OCI-LY7 (cell line): ENCODE measurements around the gene TTLL5. TPM values are rescaled to one million over a fixed set of nuclear protein-coding genes. Genes with fewer than 3 reads are reported as not detected.

Experiments
- BruUV-seq: library from RNA; stranded (reverse); fragments of 400-500 nt; replicated peaks from 2 replicates; lab custom pipeline; 2021; lab: Mats Ljungman, UMichigan
- CTCF ChIA-PET: fragments of 300-600 bp; sonication (Branson Sonifier 250); formaldehyde crosslinking; loops from one replicate; lab custom pipeline; 2022; ENCODE audit warnings: antibody characterized with exemption; ENCODE audit not compliant: unreplicated experiment; lab: Charles Lee
- POLR2A ChIA-PET: fragments of 300-600 bp; sonication (Branson Sonifier 250); formaldehyde crosslinking; loops from one replicate; lab custom pipeline; 2022; ENCODE audit warnings: antibody characterized with exemption; lab: Charles Lee
- DNase-seq: peaks from one replicate; pipeline ENCODE4 v3.0.0-alpha.2; 2015; ENCODE audit warnings: low spot score
- H2AFZ ChIP-seq: fragments of 200-600 bp; sonication (generic), shearing (Covaris generic); 2 replicates; pipeline ENCODE4 v1.6.1; 2014; ENCODE audit warnings: mild to moderate bottlenecking, antibody characterized with exemption, low read length, moderate library complexity
- H3K27ac ChIP-seq: fragments of 200-600 bp; sonication (generic); 2 replicates; pipeline ENCODE4 v1.5.1; 2014; ENCODE audit warnings: mixed run types, low read depth, mild to moderate bottlenecking, moderate library complexity, low read length, inconsistent platforms; ENCODE audit not compliant: poor library complexity, severe bottlenecking
- H3K36me3 ChIP-seq: fragments of 200-600 bp; sonication (generic); 2 replicates; pipeline ENCODE4 v1.6.1; 2014; ENCODE audit warnings: mild to moderate bottlenecking, antibody characterized with exemption, low read length, moderate library complexity, mixed read lengths; ENCODE audit not compliant: insufficient read depth
- H3K4me1 ChIP-seq: fragments of 200-600 bp; sonication (generic); 2 replicates; pipeline ENCODE4 v1.5.1; 2014; ENCODE audit warnings: mild to moderate bottlenecking, low read length; ENCODE audit not compliant: insufficient read depth, poor library complexity, severe bottlenecking
- H3K4me2 ChIP-seq: fragments of 200-600 bp; sonication (generic); 2 replicates; pipeline ENCODE4 v1.6.1; 2014; ENCODE audit warnings: mild to moderate bottlenecking, low read length
- H3K4me3 ChIP-seq: fragments of 200-600 bp; sonication (generic); 2 replicates; pipeline ENCODE4 v1.5.1; 2014; ENCODE audit warnings: mild to moderate bottlenecking, low read depth, low read length; ENCODE audit not compliant: poor library complexity, severe bottlenecking
- H3K79me2 ChIP-seq: fragments of 200-600 bp; sonication (generic); 2 replicates; pipeline ENCODE4 v1.6.1; 2016; ENCODE audit warnings: low read depth, mild to moderate bottlenecking, low read length, moderate library complexity, mixed read lengths; ENCODE audit not compliant: insufficient read depth
- H3K9me2 ChIP-seq: fragments of 200-600 bp; sonication (generic); 2 replicates; pipeline ENCODE4 v1.6.1; 2016; ENCODE audit warnings: mild to moderate bottlenecking, low read length, mixed read lengths; ENCODE audit not compliant: insufficient read depth
- H3K9me3 ChIP-seq: fragments of 200-600 bp; sonication (generic); 2 replicates; pipeline ENCODE4 v1.6.1; 2014; ENCODE audit warnings: mild to moderate bottlenecking, mixed run types, low read length, mixed read lengths
- H4K20me1 ChIP-seq: fragments of 200-600 bp; sonication (generic); 2 replicates; pipeline ENCODE4 v1.6.1; 2014; ENCODE audit warnings: mild to moderate bottlenecking, antibody characterized with exemption, low read length, moderate library complexity, mixed read lengths; ENCODE audit not compliant: insufficient read depth
- EZH2phosphoT487 ChIP-seq: fragments of 200-600 bp; sonication (generic); IDR thresholded peaks from 2 replicates; pipeline ENCODE4 v1.6.1; 2018; ENCODE audit warnings: low read depth, borderline replicate concordance, mild to moderate bottlenecking, mixed run types, antibody characterized with exemption, low read length, moderate library complexity, mixed read lengths
- intact Hi-C: fragments of 100-400 bp; cut with micrococcal nuclease; formaldehyde crosslinking; loops from one replicate; pipeline ENCODE4 v1.10.0; 2022; ENCODE audit not compliant: unreplicated experiment
- total RNA-seq, 2 experiments: library from RNA; depleted of rRNA in 1 of 2; stranded (reverse); fragments of >200 nt in 1 of 2; shearing (Covaris generic) in 1 of 2; gene quantifications; 2 replicates each; pipeline ENCODE4 v1.2.3, GENCODE V29; 2014 to 2022
- TF ChIP-seq, protein P1 (sequence below): fragments of 200-600 bp; sonication (generic); conservative IDR thresholded peaks from 2 replicates; pipeline ENCODE4 v1.5.1; 2014; ENCODE audit warnings: mild to moderate bottlenecking, antibody characterized with exemption, low read length, moderate library complexity, mixed read lengths

Gene TTLL5
- total RNA-seq, 2 experiments from 2014 or later, result 34.3 to 55.6 TPM

DNA sequence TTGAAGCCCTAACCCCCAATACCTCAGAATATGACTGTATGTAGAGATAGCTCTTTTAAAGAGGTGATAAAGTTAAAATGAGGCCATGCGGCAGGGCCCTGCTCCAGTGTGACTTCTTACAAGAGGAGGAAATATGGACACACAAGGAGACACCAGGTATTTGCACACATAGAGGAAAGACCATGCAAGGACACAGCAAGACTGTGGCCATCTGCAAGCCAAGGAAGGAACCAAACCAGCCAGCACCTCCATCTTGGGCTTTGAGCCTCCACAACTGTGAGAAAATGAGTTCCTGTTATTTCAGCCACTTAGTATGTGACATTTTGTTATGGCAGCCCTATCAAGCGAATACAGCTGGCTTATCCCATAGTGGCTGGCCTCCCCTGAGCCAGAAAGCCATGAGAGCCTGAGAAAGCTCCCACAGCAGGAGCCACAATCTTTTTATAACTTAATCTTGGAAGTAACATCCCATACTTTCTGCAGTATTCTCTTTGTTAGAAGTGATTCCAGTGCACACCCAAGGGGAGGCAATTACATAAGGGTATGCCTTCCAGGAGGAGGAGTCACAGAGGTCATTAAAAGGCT, 272.8 kb downstream of the TTLL5 start:
- no peaks in the 10 kb centered on the region for H4K20me1 ChIP-seq
- ChIA-PET CTCF (no interaction called here), POLR2A (interaction anchor here (1.0 kb wide), 1 partner anchor 51 kb away, joined by 3 read pairs; no protein-coding TSS in a partner anchor)
- H3K4me3 ChIP-seq, result no peak overlapping the region
- H3K9me3 ChIP-seq, result no peaks in the 10 kb centered on the region
- TF ChIP-seq, protein P1, sequence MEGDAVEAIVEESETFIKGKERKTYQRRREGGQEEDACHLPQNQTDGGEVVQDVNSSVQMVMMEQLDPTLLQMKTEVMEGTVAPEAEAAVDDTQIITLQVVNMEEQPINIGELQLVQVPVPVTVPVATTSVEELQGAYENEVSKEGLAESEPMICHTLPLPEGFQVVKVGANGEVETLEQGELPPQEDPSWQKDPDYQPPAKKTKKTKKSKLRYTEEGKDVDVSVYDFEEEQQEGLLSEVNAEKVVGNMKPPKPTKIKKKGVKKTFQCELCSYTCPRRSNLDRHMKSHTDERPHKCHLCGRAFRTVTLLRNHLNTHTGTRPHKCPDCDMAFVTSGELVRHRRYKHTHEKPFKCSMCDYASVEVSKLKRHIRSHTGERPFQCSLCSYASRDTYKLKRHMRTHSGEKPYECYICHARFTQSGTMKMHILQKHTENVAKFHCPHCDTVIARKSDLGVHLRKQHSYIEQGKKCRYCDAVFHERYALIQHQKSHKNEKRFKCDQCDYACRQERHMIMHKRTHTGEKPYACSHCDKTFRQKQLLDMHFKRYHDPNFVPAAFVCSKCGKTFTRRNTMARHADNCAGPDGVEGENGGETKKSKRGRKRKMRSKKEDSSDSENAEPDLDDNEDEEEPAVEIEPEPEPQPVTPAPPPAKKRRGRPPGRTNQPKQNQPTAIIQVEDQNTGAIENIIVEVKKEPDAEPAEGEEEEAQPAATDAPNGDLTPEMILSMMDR, result no peak
- no peaks in the 10 kb centered on the region for H3K9me2 ChIP-seq
- no TSS peak for BruUV-seq
- H3K4me2 ChIP-seq, result no peak overlapping the region
- H2AFZ ChIP-seq, result no peak overlapping the region
- no peaks in the 10 kb centered on the region for H3K4me1 ChIP-seq
- intact Hi-C loops, result no loop called here
- H3K36me3 ChIP-seq, result no peaks in the 10 kb centered on the region
- H3K79me2 ChIP-seq, result no peaks in the 10 kb centered on the region
- no peak overlapping the region for H3K27ac ChIP-seq
- DNase-seq, result no peak

DNA sequence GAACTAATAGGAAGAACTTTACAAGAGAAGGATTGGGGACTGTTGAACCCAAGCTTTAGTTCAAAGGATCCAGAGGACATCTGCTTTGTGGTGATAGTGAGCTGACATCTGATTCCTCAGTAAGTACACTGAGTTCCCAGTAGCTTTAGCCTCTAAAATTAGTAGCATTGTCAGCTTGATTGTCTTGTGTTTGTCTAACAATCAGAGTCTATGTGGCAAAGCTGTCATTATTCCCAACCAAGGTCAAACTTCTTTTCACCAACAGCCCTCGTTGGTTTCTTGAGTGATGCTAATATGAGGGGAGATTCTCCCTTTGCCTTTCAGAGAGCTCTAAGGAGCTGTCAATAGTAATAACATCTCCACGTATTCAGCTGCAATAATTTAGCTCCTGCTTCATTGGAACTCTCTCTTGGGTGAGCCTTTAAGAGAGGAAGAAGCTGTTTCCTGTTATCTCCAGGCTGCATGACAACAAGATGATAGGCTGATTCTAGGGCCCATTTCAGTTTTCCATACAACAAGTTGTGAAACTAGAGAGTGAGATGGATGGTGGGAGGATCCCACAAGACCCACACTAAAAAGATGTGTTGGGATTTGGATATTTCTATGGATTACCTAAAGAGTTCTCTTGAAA, 274.1 kb downstream of the TTLL5 start:
- Histone ChIP-seq H3K4me2 (no peak overlapping the region), H3K9me2 (no peaks in the 10 kb centered on the region), H3K27ac (no peak overlapping the region), H3K79me2 (no peaks in the 10 kb centered on the region), H4K20me1 (no peaks in the 10 kb centered on the region), H3K9me3 (no peaks in the 10 kb centered on the region), H3K4me3 (no peak overlapping the region), H3K4me1 (no peaks in the 10 kb centered on the region), H3K36me3 (no peaks in the 10 kb centered on the region), H2AFZ (no peak overlapping the region)
- ChIA-PET CTCF (no interaction called here), POLR2A (interaction anchor here (0.8 to 1.5 kb wide), 3 partner anchors 11 to 205 kb away, joined by 3 to 4 read pairs (median 3); no protein-coding TSS in a partner anchor)
- no peak for DNase-seq
- no TSS peak for BruUV-seq
- intact Hi-C loops, result no loop called here
- TF ChIP-seq, protein P1, result no peak
- no peak for TF ChIP-seq EZH2phosphoT487

DNA sequence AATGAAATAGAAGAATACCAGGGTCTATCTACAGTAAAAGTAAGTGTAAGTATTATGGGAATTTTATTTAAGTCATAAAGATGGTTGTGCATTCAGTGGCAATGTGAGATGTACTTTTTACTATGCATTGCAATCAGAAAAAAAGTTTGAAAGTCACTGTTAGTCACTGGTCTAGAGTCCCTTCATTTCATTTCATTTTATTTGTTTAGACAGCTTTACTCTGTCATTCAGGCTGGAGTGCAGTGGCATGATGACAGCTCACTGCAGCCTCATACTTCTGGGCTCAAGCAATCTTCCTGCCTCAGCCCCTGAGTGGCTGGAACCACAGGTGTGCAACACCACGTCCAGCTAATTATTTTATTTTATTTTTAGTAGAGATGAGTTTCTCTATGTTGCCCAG, 278.2 kb downstream of the TTLL5 start:
- POLR2A ChIA-PET, result interaction anchor here (0.6 to 1.1 kb wide), 3 partner anchors 16 to 702 kb away, joined by 3 to 7 read pairs (median 3); no protein-coding TSS in a partner anchor

More for the DNA sequence above, 278.2 kb downstream of the TTLL5 start:
- H2AFZ ChIP-seq, result no peak overlapping the region
- H3K36me3 ChIP-seq, result no peaks in the 10 kb centered on the region
- H3K9me2 ChIP-seq, result no peaks in the 10 kb centered on the region
- intact Hi-C loops, result no loop called here
- H3K79me2 ChIP-seq, result no peaks in the 10 kb centered on the region
- CTCF ChIA-PET, result no interaction called here
- H3K4me1 ChIP-seq, result no peaks in the 10 kb centered on the region
- no peak overlapping the region for H3K4me3 ChIP-seq
- DNase-seq, result no peak
- no TSS peak for BruUV-seq
- no peaks in the 10 kb centered on the region for H4K20me1 ChIP-seq
- TF ChIP-seq, protein P1, result no peak
- TF ChIP-seq EZH2phosphoT487, result no peak
- no peak overlapping the region for H3K4me2 ChIP-seq
- H3K9me3 ChIP-seq, result no peaks in the 10 kb centered on the region
- no peak overlapping the region for H3K27ac ChIP-seq
